HL-60 (cell line): ENCODE measurements around the gene CACNA1D.

Experiments
- GABPA ChIP-seq: IDR thresholded peaks from 2 replicates; pipeline ENCODE4 v1.6.1; 2012; ENCODE audit warnings: low read depth
- POLR2AphosphoS5 ChIP-seq: IDR thresholded peaks from 2 replicates; pipeline ENCODE4 v1.6.1; 2012; ENCODE audit warnings: low read depth
- SPI1 ChIP-seq: IDR thresholded peaks from 2 replicates; pipeline ENCODE4 v1.6.1; 2012; ENCODE audit warnings: low read depth, mild to moderate bottlenecking, borderline replicate concordance
- TF ChIP-seq, protein P1 (sequence below): IDR thresholded peaks from one replicate; pipeline ENCODE4 v1.5.1; 2011; ENCODE audit warnings: low read length, control low read depth, inconsistent platforms; ENCODE audit not compliant: insufficient read depth
- TF ChIP-seq, protein P2 (sequence below): IDR thresholded peaks from 2 replicates; pipeline ENCODE4 v1.6.1; 2012; ENCODE audit warnings: low read depth; ENCODE audit not compliant: insufficient replicate concordance

DNA sequence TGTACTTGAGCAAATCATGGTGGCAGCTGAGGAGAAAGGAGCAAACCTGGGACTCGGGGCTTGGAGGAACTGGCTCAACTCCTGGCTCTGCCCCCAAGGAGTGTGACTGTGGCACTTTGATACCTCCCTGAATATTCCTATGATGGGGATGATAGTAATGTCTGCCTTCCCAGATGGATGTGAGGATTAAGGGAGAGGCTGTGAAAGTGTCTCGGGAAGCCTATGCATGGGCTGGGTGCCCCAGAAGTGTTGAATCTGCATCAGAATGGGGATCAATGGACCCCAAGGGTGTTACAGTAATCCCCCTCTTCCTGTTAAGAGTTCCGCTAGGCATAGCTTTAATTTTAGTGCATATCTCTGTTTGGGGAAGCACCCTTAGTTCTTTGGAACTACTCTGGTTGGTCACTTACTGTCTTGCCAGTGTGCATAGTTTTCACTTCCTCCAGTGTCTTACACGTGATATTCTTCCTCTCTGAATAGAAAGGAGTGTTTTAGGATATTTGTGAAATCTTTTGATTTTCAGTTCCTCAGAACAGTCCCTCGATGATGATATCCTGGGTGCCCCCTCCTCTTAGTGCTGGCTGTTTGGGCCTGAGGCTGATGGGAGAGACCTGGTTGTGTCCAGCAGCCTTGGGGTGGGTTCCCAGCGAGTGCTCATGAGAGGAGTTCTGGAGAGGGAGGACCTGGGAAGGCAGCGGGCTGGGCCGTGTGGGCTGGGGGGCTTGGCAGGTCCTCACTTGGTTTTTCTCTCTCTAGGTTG lies 254.3 kb downstream of the CACNA1D start:
- TF ChIP-seq POLR2AphosphoS5, result no peak
- TF ChIP-seq, protein P1, sequence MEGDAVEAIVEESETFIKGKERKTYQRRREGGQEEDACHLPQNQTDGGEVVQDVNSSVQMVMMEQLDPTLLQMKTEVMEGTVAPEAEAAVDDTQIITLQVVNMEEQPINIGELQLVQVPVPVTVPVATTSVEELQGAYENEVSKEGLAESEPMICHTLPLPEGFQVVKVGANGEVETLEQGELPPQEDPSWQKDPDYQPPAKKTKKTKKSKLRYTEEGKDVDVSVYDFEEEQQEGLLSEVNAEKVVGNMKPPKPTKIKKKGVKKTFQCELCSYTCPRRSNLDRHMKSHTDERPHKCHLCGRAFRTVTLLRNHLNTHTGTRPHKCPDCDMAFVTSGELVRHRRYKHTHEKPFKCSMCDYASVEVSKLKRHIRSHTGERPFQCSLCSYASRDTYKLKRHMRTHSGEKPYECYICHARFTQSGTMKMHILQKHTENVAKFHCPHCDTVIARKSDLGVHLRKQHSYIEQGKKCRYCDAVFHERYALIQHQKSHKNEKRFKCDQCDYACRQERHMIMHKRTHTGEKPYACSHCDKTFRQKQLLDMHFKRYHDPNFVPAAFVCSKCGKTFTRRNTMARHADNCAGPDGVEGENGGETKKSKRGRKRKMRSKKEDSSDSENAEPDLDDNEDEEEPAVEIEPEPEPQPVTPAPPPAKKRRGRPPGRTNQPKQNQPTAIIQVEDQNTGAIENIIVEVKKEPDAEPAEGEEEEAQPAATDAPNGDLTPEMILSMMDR, result no peak
- TF ChIP-seq GABPA, result no peak
- 0 out of 2 replicates have a peak, but pooled peaks have one; percentile 2 for TF ChIP-seq SPI1
- TF ChIP-seq, protein P2, sequence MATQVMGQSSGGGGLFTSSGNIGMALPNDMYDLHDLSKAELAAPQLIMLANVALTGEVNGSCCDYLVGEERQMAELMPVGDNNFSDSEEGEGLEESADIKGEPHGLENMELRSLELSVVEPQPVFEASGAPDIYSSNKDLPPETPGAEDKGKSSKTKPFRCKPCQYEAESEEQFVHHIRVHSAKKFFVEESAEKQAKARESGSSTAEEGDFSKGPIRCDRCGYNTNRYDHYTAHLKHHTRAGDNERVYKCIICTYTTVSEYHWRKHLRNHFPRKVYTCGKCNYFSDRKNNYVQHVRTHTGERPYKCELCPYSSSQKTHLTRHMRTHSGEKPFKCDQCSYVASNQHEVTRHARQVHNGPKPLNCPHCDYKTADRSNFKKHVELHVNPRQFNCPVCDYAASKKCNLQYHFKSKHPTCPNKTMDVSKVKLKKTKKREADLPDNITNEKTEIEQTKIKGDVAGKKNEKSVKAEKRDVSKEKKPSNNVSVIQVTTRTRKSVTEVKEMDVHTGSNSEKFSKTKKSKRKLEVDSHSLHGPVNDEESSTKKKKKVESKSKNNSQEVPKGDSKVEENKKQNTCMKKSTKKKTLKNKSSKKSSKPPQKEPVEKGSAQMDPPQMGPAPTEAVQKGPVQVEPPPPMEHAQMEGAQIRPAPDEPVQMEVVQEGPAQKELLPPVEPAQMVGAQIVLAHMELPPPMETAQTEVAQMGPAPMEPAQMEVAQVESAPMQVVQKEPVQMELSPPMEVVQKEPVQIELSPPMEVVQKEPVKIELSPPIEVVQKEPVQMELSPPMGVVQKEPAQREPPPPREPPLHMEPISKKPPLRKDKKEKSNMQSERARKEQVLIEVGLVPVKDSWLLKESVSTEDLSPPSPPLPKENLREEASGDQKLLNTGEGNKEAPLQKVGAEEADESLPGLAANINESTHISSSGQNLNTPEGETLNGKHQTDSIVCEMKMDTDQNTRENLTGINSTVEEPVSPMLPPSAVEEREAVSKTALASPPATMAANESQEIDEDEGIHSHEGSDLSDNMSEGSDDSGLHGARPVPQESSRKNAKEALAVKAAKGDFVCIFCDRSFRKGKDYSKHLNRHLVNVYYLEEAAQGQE, result no peak
